ENCODE results near the gene POMC. TPM values are rescaled to one million over a fixed set of nuclear protein-coding genes. Genes with fewer than 3 reads are reported as not detected.

The POMC gene
- total RNA-seq, 1 experiment from 2014 or later: not detected

- CTCF ChIA-PET: interaction anchor here (1.3 kb wide), 1 partner anchor 27 kb away, joined by 3 read pairs; no protein-coding TSS in a partner anchor
- Histone ChIP-seq H3K79me2 (ENCODE audit: insufficient read depth, low read length) (no peaks in the 10 kb centered on the region), H3K9me3 (ENCODE audit: control insufficient read depth in 1 of 2, insufficient read depth in 1 of 2, low read depth in 1 of 2, low read length in 2 of 2) (no peaks in the 10 kb centered on the region), H3K27ac (ENCODE audit: low read depth, low read length) (no peak overlapping the region), H3K4me1 (ENCODE audit: control insufficient read depth in 1 of 2, insufficient read depth in 2 of 2, low read length in 2 of 2) (0 out of 4 replicates have a peak, but pooled peaks cover 0 to 4% of the 10 kb centered on the region in 2 experiments), H3K4me3 (replicated peaks in 1 of 2; ENCODE audit: low read depth in 1 of 2, low read length in 2 of 2) (no peak overlapping the region), H2AFZ (ENCODE audit: low read depth, low read length, poor library complexity, severe bottlenecking) (peak overlapping the region; percentile 74), H3K9me2 (ENCODE audit: insufficient read depth) (no peaks in the 10 kb centered on the region), H3K4me2 (ENCODE audit: low read length) (no peak overlapping the region), H3K36me3 (ENCODE audit: control insufficient read depth in 1 of 2, insufficient read depth in 2 of 2, low read length in 2 of 2) (no peaks in the 10 kb centered on the region), H3K27me3 (ENCODE audit: insufficient read depth, low read length) (no peaks in the 10 kb centered on the region), H3K9ac (ENCODE audit: low read length) (no peak overlapping the region), H4K20me1 (ENCODE audit: insufficient read depth) (no peaks in the 10 kb centered on the region)
- intact Hi-C loops (cut with micrococcal nuclease): no loop called here
- ATAC-seq (peak; percentile 85), DNase-seq (ENCODE audit: low read depth, low spot score) (peak; percentile 16)
- POLR2A ChIA-PET: no interaction called here
- RAD21 ChIA-PET (ENCODE audit: low non-redundant PET in 1 of 2, low total read pairs in 2 of 2, uncharacterized antibody in 2 of 2, unreplicated experiment in 2 of 2): no interaction called here
- TF ChIP-seq CTCF (IDR thresholded peaks at IDR 0.05 in 2 of 3, conservative IDR thresholded peaks at IDR 0.05 in 1 of 3; ENCODE audit: borderline replicate concordance in 1 of 3, insufficient read depth in 1 of 3, low read depth in 2 of 3, low read length in 2 of 3) (peak in 2 of 3 experiments; percentile 46 to 54; a peak in 4 of 6 replicates), EZH2phosphoT487 (IDR thresholded peaks at IDR 0.05; ENCODE audit: borderline replicate concordance) (no peak), YY1 (IDR thresholded peaks at IDR 0.05; ENCODE audit: extremely low read depth, insufficient replicate concordance, low read depth, low read length) (no peak), TCF7L2 (IDR thresholded peaks at IDR 0.05; ENCODE audit: borderline replicate concordance, extremely low read depth, insufficient read depth, insufficient read length) (peak; percentile 32), POLR2AphosphoS5 (IDR thresholded peaks at IDR 0.05; ENCODE audit: low read depth, low read length) (no peak), EZH2 (IDR thresholded peaks at IDR 0.05) (no peak)
- BruUV-seq (replicated peaks): no TSS peak
These were observed 32.9 kb upstream of the POMC start for GRCh38 chr2:25201265-25201664.

GRCh38 chr2:25198576-25198975 is 30.2 kb upstream of the POMC start:
- BruUV-seq (replicated peaks): no TSS peak
- ATAC-seq: no peak
- RAD21 ChIA-PET (ENCODE audit: low non-redundant PET in 1 of 2, low total read pairs in 2 of 2, uncharacterized antibody in 2 of 2, unreplicated experiment in 2 of 2): no interaction called here
- TF ChIP-seq FOSL1 (IDR thresholded peaks at IDR 0.05; ENCODE audit: low read depth) (no peak), REST (IDR thresholded peaks at IDR 0.05; ENCODE audit: low read depth) (no peak), SIN3A (IDR thresholded peaks at IDR 0.05; ENCODE audit: low read depth) (no peak), ZFX (IDR thresholded peaks at IDR 0.05) (no peak), JUND (IDR thresholded peaks at IDR 0.05) (no peak), RAD21 (IDR thresholded peaks at IDR 0.05; ENCODE audit: low read depth) (no peak), SP1 (IDR thresholded peaks at IDR 0.05; ENCODE audit: low read depth) (no peak)

More at GRCh38 chr2:25198576-25198975, 30.2 kb upstream of the POMC start:
- ChIA-PET POLR2A (no interaction called here), CTCF (no interaction called here)
- intact Hi-C loops (cut with micrococcal nuclease): loop anchor here (5.0 kb wide), 1 partner anchor 371 kb away; no protein-coding TSS in a partner anchor
- Histone ChIP-seq H3K4me1 (ENCODE audit: control insufficient read depth in 1 of 2, insufficient read depth in 2 of 2, low read length in 2 of 2) (0 out of 4 replicates have a peak, but pooled peaks cover 0 to 4% of the 10 kb centered on the region in 2 experiments), H2AFZ (ENCODE audit: low read depth, low read length, poor library complexity, severe bottlenecking) (no peak overlapping the region), H3K27me3 (ENCODE audit: insufficient read depth, low read length) (no peaks in the 10 kb centered on the region), H3K9me3 (ENCODE audit: control insufficient read depth in 1 of 2, insufficient read depth in 1 of 2, low read depth in 1 of 2, low read length in 2 of 2) (no peaks in the 10 kb centered on the region), H3K9ac (ENCODE audit: low read length) (no peak overlapping the region), H3K79me2 (ENCODE audit: insufficient read depth, low read length) (no peaks in the 10 kb centered on the region), H3K27ac (ENCODE audit: low read depth, low read length) (no peak overlapping the region), H3K36me3 (ENCODE audit: control insufficient read depth in 1 of 2, insufficient read depth in 2 of 2, low read length in 2 of 2) (no peaks in the 10 kb centered on the region), H3K9me2 (ENCODE audit: insufficient read depth) (no peaks in the 10 kb centered on the region), H4K20me1 (ENCODE audit: insufficient read depth) (no peaks in the 10 kb centered on the region), H3K4me3 (replicated peaks in 1 of 2; ENCODE audit: low read depth in 1 of 2, low read length in 2 of 2) (no peak overlapping the region), H3K4me2 (ENCODE audit: low read length) (no peak overlapping the region)
- DNase-seq (ENCODE audit: low read depth, low spot score): no peak
